NK-92 (cell line): ENCODE data around the gene SLCO2B1.
"Not testable (repeated sequence)": the region's sequence is repeated elsewhere in the genome, so short reads cannot be mapped to it uniquely, and the experiment has no call there.

Source experiments
- DNase-seq: peaks from one replicate; lab custom pipeline; 2025; ENCODE audit not compliant: unreplicated experiment; lab: John Stamatoyannopoulos, UW

The SLCO2B1 gene

DNA sequence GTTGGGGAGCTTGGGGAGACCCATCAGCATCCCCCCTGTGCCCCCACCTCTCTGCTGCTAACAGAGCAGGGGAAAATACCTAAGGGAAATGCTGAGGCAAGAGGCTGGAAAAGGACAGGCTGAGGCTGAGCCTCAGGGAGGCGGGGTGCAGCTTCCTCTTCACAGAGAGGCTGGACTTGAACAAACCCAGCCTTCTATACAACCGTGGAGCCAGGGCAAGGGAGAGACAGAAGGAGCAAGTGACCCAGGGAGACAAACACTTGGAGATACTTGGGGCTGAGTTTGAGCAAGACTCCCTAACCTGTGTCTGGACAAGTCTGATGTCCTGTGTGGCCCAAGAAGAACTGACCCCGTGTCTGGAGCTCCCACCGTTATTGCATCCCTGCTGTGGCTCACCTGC, at the start of gene SLCO2B1:
TSS of gene SLCO2B1 (plus strand) at position 229 of the 400 bp plus-strand sequence. CDS start 275 bp downstream, outside the sequence.
- DNase-seq = no peak

- DNase-seq = no peak
These were observed 49.3 kb upstream of the SLCO2B1 start for GRCh38 chr11:75101424-75102128.

DNA sequence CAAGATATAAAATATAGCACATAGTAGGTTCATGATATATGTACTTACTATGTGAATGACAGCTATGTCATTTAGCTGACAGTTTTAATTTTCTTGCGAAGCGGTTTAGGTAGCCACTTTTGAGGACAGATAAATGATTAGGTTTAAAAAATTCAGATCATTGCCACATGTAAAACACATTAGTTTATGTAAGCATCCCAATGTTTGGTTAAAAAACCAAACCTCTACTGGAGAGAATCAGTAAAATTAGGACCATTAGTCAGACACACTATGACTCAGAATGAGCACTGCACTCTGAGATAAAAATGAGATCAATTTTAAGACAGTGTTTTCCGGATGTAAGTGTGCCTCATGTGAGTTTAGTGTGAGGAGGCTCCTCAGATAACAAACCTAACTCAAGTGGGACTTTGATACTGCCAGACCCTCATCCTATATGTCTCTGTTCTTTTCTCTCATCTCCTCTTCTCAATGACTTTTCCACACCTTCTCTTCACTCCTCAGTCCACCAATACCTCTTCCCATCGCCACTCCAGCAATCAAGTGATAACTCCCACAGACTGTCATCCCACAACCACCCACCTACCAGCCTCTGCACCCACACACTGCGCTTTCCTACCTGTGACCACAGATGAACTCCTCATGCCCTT, 47.4 kb upstream of the SLCO2B1 start:
- no peak for DNase-seq

DNA sequence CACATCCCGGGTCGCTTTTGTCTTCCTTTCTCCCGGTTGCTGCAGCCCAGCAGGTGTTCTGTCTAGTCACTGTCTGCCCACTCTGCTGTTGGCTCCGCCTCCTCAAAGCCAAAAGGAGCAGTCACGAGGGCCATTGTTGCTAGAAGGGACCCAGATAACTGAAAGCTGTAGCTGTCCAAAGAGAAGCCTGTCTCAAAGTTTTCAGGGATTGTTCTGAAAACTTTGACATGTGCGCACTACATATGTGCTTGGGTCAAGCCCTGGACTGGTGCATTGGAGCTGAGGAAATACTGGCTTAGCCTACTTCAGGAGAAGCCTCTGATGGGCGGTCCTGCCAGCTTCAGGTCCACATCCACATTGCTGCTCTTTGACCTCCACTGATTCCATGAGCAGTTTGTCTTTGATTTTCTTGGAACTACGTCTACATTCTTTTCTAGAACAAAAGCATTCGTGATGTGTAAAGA, 45.4 kb upstream of the SLCO2B1 start:
- no peak for DNase-seq

DNA sequence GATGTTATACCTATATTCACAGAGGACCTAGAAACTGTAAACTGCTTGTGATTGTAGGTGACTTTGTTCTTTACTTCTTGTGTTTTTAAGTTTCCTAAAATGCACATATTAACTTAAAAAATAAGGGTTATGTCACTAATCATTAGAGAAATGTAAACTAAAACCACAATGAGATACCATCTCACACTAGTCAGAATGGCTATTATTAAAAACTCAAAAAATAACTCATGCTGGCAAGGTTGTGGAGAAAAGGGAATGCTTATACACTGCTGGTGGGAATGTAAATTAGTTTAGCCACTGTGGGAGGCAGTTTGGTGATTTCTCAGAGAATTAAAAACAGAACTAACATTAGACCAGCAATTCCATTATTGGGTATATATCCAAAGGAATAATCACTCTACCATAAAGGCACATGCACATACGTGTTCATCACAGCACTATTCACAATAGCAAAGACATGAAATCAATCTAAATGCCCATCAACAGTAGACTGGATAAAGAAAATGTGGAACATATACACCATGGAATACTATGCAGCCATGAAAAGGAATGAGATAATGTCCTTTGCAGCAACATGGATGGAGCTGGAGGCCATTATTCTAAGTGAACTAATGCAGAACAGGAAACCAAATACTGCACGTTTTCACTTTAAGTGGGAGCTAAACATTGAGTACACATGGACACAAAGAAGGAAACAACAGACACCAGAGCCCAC, 44.8 kb upstream of the SLCO2B1 start:
- DNase-seq = not testable (repeated sequence)

GRCh38 chr11:75107187-75107586, 43.7 kb upstream of the SLCO2B1 start:
- DNase-seq = no peak

GRCh38 chr11:75112200-75112599, 38.7 kb upstream of the SLCO2B1 start:
- no peak for DNase-seq

DNA sequence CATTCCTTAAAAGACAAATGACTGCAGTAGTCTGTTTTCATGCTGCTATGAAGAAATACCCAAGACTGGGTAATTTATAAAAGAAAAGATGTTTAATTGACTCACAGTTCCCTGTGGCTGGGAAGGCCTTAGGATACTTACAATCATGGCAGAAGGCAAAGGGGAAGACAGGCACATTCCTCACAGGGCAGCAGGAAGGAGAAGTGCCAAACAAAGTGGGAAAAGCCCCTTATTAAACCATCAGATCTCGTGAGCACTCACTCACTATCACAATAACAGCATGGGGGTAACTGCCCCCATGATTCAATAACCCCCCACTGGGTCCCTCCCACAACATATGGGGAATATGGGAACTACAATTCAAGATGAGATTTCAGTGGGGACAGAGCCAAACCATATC, 37.9 kb upstream of the SLCO2B1 start:
- no peak for DNase-seq

DNA sequence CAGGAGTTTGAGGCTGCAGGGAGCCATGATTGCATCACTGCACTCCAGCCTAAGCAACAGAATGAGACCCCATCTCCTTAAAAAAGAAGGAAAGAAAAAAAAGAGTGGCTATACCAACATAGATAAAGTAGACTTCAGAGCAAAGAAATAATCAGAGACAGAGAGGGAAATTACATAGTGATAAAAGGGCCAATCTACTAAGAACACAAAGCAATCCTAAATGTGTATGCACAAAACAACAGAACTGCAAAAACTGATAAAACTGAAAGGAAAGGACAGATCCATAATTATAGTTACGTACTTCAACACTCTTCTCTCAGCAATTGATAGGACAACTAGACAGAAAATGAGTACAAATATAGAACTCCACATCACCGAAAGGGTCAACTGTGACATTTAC, 36.4 kb upstream of the SLCO2B1 start:
- DNase-seq = no peak

- no peak for DNase-seq
These were observed 32.3 kb upstream of the SLCO2B1 start for GRCh38 chr11:75118577-75118976.

GRCh38 chr11:75126564-75126963, 24.3 kb upstream of the SLCO2B1 start:
- DNase-seq = no peak

DNA sequence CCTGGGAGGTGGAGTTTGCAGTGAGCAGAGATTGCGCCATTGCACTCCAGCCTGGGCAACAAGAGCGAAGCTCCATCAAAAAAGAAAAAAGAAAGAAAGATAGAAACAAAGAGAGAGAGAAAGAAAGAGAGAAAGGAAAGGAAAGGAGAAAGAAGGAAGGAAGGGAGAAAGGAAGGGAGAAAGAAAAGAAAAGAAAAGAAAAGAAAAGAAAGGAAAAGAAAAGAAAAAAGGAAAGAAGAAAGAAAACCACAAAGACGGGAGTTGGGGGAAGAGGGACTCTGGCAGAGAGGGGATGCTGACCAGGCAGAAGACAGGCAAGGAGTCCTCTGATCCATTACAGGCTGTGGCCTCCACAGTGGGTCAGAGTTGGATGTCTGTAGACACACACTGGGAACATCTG, 18.8 kb upstream of the SLCO2B1 start:
- DNase-seq = no peak

GRCh38 chr11:75133976-75134375, 16.9 kb upstream of the SLCO2B1 start:
- no peak for DNase-seq

GRCh38 chr11:75135021-75135650, 15.8 kb upstream of the SLCO2B1 start:
- no peak for DNase-seq

- DNase-seq = no peak
These were observed 15.3 kb upstream of the SLCO2B1 start for GRCh38 chr11:75135651-75136050.

- no peak for DNase-seq
These were observed 10.4 kb upstream of the SLCO2B1 start for GRCh38 chr11:75140269-75141138.

DNA sequence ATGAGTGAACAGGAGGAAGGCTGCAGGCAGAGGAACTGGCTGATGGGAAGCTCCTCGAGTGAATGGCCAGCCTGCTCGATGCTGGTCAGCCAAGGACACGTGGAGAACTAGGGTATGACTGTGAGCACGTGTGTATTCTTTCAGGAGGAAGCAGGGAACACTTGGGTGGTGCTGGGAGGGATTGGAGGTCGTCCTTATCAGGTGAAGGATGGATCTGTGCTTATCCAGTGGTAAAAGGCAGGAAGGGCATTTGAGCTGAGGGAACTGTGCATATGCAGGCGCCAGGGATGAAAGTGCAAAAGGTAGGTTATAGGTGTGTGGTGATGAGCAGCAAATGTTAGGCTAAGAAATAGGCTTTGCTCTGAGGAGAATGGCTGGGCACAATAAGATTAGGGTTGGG, 9.7 kb upstream of the SLCO2B1 start:
- no peak for DNase-seq

- DNase-seq = no peak
These were observed 8.0 kb upstream of the SLCO2B1 start for GRCh38 chr11:75142714-75143419.

GRCh38 chr11:75143420-75143731, 7.5 kb upstream of the SLCO2B1 start:
- no peak for DNase-seq

DNA sequence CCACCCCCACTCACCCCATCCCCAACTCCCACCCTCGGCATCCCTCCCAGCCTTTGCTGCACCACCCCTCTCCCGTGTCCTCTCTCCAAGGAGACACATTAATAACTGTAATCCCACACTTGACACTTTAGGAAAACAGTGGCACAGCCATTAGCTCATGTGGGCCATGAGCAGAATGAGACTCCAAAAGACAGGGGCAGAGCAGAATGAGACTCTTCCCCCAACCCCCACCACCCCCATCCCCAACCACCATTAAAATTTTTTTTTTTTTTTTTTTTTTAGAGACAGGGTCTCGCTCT, 6.2 kb upstream of the SLCO2B1 start:
- no peak for DNase-seq
